MCF 10A (cell line): ENCODE results near the gene MRPL27. TPM values are rescaled to one million over a fixed set of nuclear protein-coding genes. Genes with fewer than 3 reads are reported as not detected.

ENCODE experiments used
- BruUV-seq: library from RNA; stranded (reverse); fragments of 400-500 nt; replicated peaks from 2 replicates; lab custom pipeline; 2021; lab: Mats Ljungman, UMichigan
- CTCF ChIA-PET: fragments of 300-600 bp; sonication (Branson Sonifier 250); formaldehyde crosslinking; extraction: SDS; loops from one replicate; lab custom pipeline; 2021; ENCODE audit warnings: antibody characterized with exemption, inconsistent platforms; lab: Yijun Ruan, JAX
- POLR2A ChIA-PET: fragments of 300-600, 350-650 bp; sonication (Branson Sonifier 250); formaldehyde crosslinking; extraction: SDS; loops from one replicate; lab custom pipeline; 2020; ENCODE audit warnings: antibody characterized with exemption, inconsistent platforms; lab: Yijun Ruan, JAX
- DNase-seq: peaks from one replicate; pipeline ENCODE4 v3.0.0-alpha.2; 2018; ENCODE audit not compliant: unreplicated experiment
- H3K27ac Mint-ChIP-seq: one replicate; pipeline ENCODE4 v1.8.0; 2022; ENCODE audit warnings: mild to moderate bottlenecking, low read depth, mixed read lengths; ENCODE audit not compliant: unreplicated experiment
- H3K27me3 Mint-ChIP-seq: one replicate; pipeline ENCODE4 v1.8.0; 2022; ENCODE audit warnings: mixed read lengths; ENCODE audit not compliant: insufficient read depth, unreplicated experiment
- H3K36me3 Mint-ChIP-seq: one replicate; pipeline ENCODE4 v1.8.0; 2022; ENCODE audit warnings: mild to moderate bottlenecking, moderate library complexity, mixed read lengths; ENCODE audit not compliant: insufficient read depth, unreplicated experiment
- H3K4me1 Mint-ChIP-seq: one replicate; pipeline ENCODE4 v1.8.0; 2022; ENCODE audit warnings: mixed read lengths; ENCODE audit not compliant: insufficient read depth, unreplicated experiment
- H3K4me3 Mint-ChIP-seq: one replicate; pipeline ENCODE4 v1.8.0; 2022; ENCODE audit warnings: mild to moderate bottlenecking, moderate library complexity, mixed read lengths; ENCODE audit not compliant: unreplicated experiment
- H3K9me3 Mint-ChIP-seq: one replicate; pipeline ENCODE4 v1.8.0; 2022; ENCODE audit warnings: mixed read lengths; ENCODE audit not compliant: unreplicated experiment
- CTCF ChIP-seq: fragments of 200-600 bp; IDR thresholded peaks from one replicate; pipeline ENCODE4 v1.8.0; 2022; ENCODE audit warnings: antibody characterized with exemption, mild to moderate bottlenecking; ENCODE audit not compliant: unreplicated experiment
- intact Hi-C: fragments of 100-400 bp; cut with micrococcal nuclease; formaldehyde crosslinking; loops from 2 replicates; pipeline ENCODE4 v1.14.1; 2022
- total RNA-seq: library from RNA; stranded (reverse); gene quantifications from 2 replicates; pipeline ENCODE4 v1.2.3, GENCODE V29; 2022

The MRPL27 gene
- total RNA-seq, 1 experiment from 2014 or later = 71.5 TPM

- POLR2A ChIA-PET = interaction anchor here (1.0 kb wide), 1 partner anchor 24 kb away, joined by 3 read pairs; the partner anchor contains the start of gene XYLT2
- no peaks in the 10 kb centered on the region for H3K27me3 Mint-ChIP-seq
- DNase-seq = no peak
- CTCF ChIA-PET = no interaction called here
- no peaks in the 10 kb centered on the region for H3K36me3 Mint-ChIP-seq
- H3K4me3 Mint-ChIP-seq = no peak overlapping the region
- no TSS peak for BruUV-seq
- no peaks in the 10 kb centered on the region for H3K4me1 Mint-ChIP-seq
- TF ChIP-seq CTCF = no peak
- H3K9me3 Mint-ChIP-seq = no peaks in the 10 kb centered on the region
- H3K27ac Mint-ChIP-seq = no peak overlapping the region
- intact Hi-C loops = no loop called here
Observed at GRCh38 chr17:50322271-50322670, 50.7 kb downstream of the MRPL27 start.

GRCh38 chr17:50319306-50320004 lies 53.5 kb downstream of the MRPL27 start:
- BruUV-seq = no TSS peak
- ChIA-PET POLR2A (interaction anchor here (0.6 to 1.4 kb wide), 4 partner anchors 52 to 471 kb away, joined by 3 to 4 read pairs (median 3); no protein-coding TSS in a partner anchor), CTCF (interaction anchor here (1.0 kb wide), 1 partner anchor 23 kb away, joined by 4 read pairs; no protein-coding TSS in a partner anchor)
- Mint-ChIP-seq H3K4me3 (no peak overlapping the region), H3K36me3 (no peaks in the 10 kb centered on the region), H3K27me3 (no peaks in the 10 kb centered on the region), H3K4me1 (no peaks in the 10 kb centered on the region), H3K27ac (no peak overlapping the region), H3K9me3 (no peaks in the 10 kb centered on the region)
- no peak for DNase-seq
- no peak for TF ChIP-seq CTCF
- intact Hi-C loops = no loop called here

GRCh38 chr17:50318501-50319285 lies 54.3 kb downstream of the MRPL27 start:
- H3K4me1 Mint-ChIP-seq = no peaks in the 10 kb centered on the region
- CTCF ChIA-PET = interaction anchor here (0.9 to 1.0 kb wide), 2 partner anchors 11 to 140 kb away, joined by 3 to 4 read pairs; no protein-coding TSS in a partner anchor
- H3K9me3 Mint-ChIP-seq = no peaks in the 10 kb centered on the region
- H3K27me3 Mint-ChIP-seq = no peaks in the 10 kb centered on the region
- BruUV-seq = no TSS peak
- intact Hi-C loops = no loop called here
- DNase-seq = no peak
- no peak overlapping the region for H3K4me3 Mint-ChIP-seq
- POLR2A ChIA-PET = interaction anchor here (0.6 to 2.7 kb wide), 6 partner anchors 13 to 472 kb away, joined by 3 to 8 read pairs (median 4); no protein-coding TSS in a partner anchor
- no peaks in the 10 kb centered on the region for H3K36me3 Mint-ChIP-seq
- no peak for TF ChIP-seq CTCF
- H3K27ac Mint-ChIP-seq = no peak overlapping the region

Other genes with a start within 250 kb of the MRPL27 start
- 0.09 TPM in 1 of 2 replicates, not detected in the other for gene SAMD14, start 243.0 kb downstream of the MRPL27 start, total RNA-seq
- gene PPP1R9B, start 222.5 kb downstream of the MRPL27 start, total RNA-seq = 33.4 and 34.8 TPM in 2 replicates
- not detected in 2 replicates for gene SGCA, start 207.2 kb downstream of the MRPL27 start, total RNA-seq
- 3.4 and 4.5 TPM in 2 replicates for gene COL1A1, start 171.6 kb downstream of the MRPL27 start, total RNA-seq
- 1.1 and 1.5 TPM in 2 replicates for gene TMEM92, start 98.7 kb downstream of the MRPL27 start, total RNA-seq
- 9.6 and 14.0 TPM in 2 replicates for gene XYLT2, start 27.1 kb downstream of the MRPL27 start, total RNA-seq
- 6.0 and 6.7 TPM in 2 replicates for gene EME1, start within 50 bp of the MRPL27 start, total RNA-seq
- gene LRRC59, start 24.3 kb upstream of the MRPL27 start, total RNA-seq = 306 and 344 TPM in 2 replicates
- 10.5 and 17.8 TPM in 2 replicates for gene ACSF2, start 53.0 kb upstream of the MRPL27 start, total RNA-seq
- gene CHAD, start 95.7 kb upstream of the MRPL27 start, total RNA-seq = not detected in 2 replicates
- 25.2 and 28.7 TPM in 2 replicates for gene RSAD1, start 105.7 kb upstream of the MRPL27 start, total RNA-seq
- gene MYCBPAP, start 135.3 kb upstream of the MRPL27 start, total RNA-seq = 0.19 TPM in 1 of 2 replicates, not detected in the other
- gene EPN3, start 159.6 kb upstream of the MRPL27 start, total RNA-seq = 2.1 and 4.4 TPM in 2 replicates
- 35.3 and 39.4 TPM in 2 replicates for gene SPATA20, start 174.0 kb upstream of the MRPL27 start, total RNA-seq
- not detected in 2 replicates for gene CACNA1G, start 187.5 kb upstream of the MRPL27 start, total RNA-seq